ENCODE results near the gene EYA2. TPM values are rescaled to one million over a fixed set of nuclear protein-coding genes. Genes with fewer than 3 reads are reported as not detected.

The EYA2 gene
- total RNA-seq, 1 donor, result not detected

DNA sequence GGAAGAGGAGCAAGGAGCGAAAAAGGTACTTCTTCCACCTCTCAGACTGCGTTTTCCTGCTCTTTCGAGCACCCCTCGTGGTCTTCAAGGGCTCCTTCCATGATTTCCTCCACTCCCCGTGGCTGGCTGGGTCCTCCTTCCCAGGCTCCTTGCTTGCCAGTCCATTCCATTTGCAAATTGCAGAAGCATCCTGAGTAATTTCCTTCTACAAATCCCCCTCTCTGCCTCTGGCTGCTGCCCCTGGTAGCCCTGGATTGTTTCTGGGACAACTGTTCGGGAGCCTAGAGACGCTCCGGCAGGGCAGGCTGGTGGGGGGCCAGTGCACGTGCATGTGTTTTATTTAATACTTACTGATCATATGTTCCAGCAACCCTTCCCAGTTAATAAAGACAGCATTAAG, 288.7 kb downstream of the EYA2 start:
- TF ChIP-seq, protein P1, sequence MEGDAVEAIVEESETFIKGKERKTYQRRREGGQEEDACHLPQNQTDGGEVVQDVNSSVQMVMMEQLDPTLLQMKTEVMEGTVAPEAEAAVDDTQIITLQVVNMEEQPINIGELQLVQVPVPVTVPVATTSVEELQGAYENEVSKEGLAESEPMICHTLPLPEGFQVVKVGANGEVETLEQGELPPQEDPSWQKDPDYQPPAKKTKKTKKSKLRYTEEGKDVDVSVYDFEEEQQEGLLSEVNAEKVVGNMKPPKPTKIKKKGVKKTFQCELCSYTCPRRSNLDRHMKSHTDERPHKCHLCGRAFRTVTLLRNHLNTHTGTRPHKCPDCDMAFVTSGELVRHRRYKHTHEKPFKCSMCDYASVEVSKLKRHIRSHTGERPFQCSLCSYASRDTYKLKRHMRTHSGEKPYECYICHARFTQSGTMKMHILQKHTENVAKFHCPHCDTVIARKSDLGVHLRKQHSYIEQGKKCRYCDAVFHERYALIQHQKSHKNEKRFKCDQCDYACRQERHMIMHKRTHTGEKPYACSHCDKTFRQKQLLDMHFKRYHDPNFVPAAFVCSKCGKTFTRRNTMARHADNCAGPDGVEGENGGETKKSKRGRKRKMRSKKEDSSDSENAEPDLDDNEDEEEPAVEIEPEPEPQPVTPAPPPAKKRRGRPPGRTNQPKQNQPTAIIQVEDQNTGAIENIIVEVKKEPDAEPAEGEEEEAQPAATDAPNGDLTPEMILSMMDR (IDR thresholded peaks at IDR 0.05; ENCODE audit: insufficient read depth, low read depth, low read length), result no peak
- H3K4me3 ChIP-seq (ENCODE audit: low read depth, low read length), result no peak overlapping the region
- DNase-seq (ENCODE audit: low read depth), result no peak

DNA sequence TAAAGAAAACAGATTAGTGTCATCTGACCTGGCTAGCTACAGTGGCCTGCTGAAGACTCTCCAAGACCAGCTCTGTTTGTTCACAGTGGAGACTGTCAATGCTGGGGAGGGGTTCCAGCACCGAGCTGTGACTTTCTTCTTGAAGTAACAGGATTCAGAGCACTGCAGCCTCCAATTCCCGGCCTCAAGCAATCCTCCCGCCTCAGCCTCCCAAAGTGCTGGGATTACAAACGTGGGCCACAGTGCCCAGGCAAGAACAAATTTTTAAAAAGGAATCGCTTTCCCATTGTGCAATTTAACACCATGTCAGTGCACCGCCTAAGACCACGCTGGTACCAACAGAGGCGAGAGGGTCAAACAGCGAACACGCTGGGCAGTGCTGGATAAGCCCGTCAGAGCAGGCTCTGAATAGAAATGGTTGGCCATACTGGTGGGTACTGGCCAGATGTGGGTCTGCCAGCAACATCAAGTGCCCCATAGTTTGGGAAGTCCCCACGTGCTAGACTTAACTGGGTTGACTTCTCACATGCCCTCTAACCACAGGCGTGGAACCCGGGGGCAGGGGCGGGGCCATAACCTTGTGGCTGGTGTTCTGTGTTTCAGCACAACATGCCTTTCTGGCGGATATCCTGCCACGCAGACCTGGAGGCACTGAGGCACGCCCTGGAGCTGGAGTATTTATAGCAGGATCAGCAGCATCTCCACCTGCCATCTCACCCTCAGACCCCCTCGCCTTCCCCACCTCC, 293.0 kb downstream of the EYA2 start:
- no peak for DNase-seq (ENCODE audit: low read depth)
- no peak overlapping the region for H3K4me3 ChIP-seq (ENCODE audit: low read depth, low read length)
- TF ChIP-seq, protein P1 (IDR thresholded peaks at IDR 0.05; ENCODE audit: insufficient read depth, low read depth, low read length), result no peak

DNA sequence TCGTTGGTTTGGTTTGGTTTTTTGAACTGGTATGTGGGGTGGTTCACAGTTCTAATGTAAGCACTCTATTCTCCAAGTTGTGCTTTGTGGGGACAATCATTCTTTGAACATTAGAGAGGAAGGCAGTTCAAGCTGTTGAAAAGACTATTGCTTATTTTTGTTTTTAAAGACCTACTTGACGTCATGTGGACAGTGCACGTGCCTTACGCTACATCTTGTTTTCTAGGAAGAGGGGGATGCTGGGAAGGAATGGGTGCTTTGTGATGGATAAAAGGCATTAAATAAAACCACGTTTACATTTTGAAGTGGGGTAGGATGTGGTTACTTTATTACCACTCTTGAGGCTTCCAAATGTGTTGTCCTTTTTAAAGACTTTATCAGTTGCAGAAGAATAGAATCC, 293.9 kb downstream of the EYA2 start:
- no peak for DNase-seq (ENCODE audit: low read depth)
- H3K4me3 ChIP-seq (ENCODE audit: low read depth, low read length), result no peak overlapping the region

DNA sequence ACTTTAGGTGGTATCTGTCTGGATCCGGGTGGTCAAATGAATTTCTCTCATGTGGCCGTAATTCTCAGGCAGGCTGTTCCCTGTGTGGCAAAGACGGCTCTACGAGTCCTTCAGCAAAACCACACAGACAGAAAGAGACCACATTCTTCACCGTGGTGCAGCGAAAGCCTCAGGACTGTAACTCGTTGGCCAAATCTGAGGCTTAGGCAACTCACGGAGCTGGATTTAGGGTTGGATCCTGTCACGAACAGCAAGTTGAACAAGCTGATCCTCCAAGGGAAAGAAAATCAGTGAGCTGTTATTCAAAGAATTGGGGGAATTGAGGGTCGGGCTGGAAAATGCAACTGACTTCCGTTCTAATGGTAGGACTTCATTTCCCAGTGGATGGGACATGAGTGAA, 294.4 kb downstream of the EYA2 start:
- TF ChIP-seq, protein P1 (IDR thresholded peaks at IDR 0.05; ENCODE audit: insufficient read depth, low read depth, low read length), result no peak
- no peak overlapping the region for H3K4me3 ChIP-seq (ENCODE audit: low read depth, low read length)

More for the DNA sequence above, 293.9 kb downstream of the EYA2 start:
- TF ChIP-seq, protein P1 (IDR thresholded peaks at IDR 0.05; ENCODE audit: insufficient read depth, low read depth, low read length), result no peak

DNA sequence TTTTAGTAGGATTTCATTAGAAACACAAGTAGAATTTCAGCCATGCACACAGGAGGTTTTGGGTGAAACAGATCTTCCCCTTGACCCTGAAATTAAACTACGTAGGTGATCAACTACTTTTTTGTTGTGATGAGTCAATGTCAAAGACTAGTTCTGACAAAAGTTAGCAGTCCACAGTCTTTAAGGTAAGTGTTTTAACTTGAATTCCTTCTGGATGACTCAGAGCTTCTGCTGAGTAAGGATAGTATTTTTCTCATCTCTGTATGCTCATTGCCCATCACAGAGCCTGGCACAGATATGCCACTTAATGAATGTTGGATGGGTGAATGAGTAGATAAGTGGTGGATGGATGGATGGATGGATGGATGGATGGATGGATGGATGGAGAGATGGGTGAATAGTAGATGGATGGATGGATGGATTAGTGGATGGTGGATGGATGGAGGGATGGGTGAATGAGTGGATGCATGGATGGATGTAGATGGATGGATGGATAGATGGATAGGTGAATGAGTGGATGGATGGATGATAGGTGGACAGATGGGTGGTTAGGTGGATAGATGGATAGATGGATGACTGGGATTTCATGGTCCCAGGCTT, 296.5 kb downstream of the EYA2 start:
- H3K4me3 ChIP-seq (ENCODE audit: low read depth, low read length), result no peak overlapping the region
- no peak for DNase-seq (ENCODE audit: low read depth)
- TF ChIP-seq, protein P1 (IDR thresholded peaks at IDR 0.05; ENCODE audit: insufficient read depth, low read depth, low read length), result no peak

More for the DNA sequence above, 294.4 kb downstream of the EYA2 start:
- DNase-seq (ENCODE audit: low read depth), result no peak

DNA sequence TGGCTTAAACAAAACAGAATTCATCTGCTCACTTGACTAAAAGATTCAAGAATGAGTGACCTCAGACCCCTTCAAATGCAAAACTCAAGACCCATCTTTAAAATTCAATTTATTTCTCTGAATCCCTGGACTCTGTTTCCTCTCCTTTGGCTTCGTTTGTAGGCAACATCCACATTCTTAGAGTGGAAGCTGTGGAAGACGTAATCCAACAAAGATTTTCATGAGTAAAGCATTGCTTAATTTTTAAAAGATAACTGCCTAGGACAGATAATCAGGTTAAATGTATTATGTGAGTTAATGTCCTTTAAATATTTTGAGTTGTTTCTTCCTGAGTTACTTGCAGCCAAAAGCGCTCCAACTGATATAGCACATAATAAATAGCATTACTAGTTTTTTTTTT, 297.3 kb downstream of the EYA2 start:
- TF ChIP-seq, protein P1 (IDR thresholded peaks at IDR 0.05; ENCODE audit: insufficient read depth, low read depth, low read length), result no peak
- no peak for DNase-seq (ENCODE audit: low read depth)
- H3K4me3 ChIP-seq (ENCODE audit: low read depth, low read length), result no peak overlapping the region
